ENCODE results near the gene TIMP1.

- TF ChIP-seq POLR2AphosphoS5 (IDR thresholded peaks at IDR 0.05; ENCODE audit: low read depth, low read length) (no peak), CTCF (IDR thresholded peaks at IDR 0.05) (no peak), MEF2A (IDR thresholded peaks at IDR 0.05; ENCODE audit: borderline replicate concordance, low read depth) (no peak), RAD21 (IDR thresholded peaks at IDR 0.05; ENCODE audit: low read length) (no peak), JUND (IDR thresholded peaks at IDR 0.05) (no peak), REST (IDR thresholded peaks at IDR 0.05; ENCODE audit: low read depth, low read length) (no peak), FOSL2 (IDR thresholded peaks at IDR 0.05; ENCODE audit: borderline replicate concordance, low read depth) (no peak), PBX3 (IDR thresholded peaks at IDR 0.05) (peak; percentile 69), TEAD4 (IDR thresholded peaks at IDR 0.05; ENCODE audit: borderline replicate concordance, insufficient read depth) (no peak), SMC3 (IDR thresholded peaks at IDR 0.05; ENCODE audit: low read depth, low read length) (no peak), TAF1 (IDR thresholded peaks at IDR 0.05; ENCODE audit: borderline replicate concordance, low read depth, low read length) (no peak), GATA2 (CRISPR knock-in tag; IDR thresholded peaks at IDR 0.05) (no peak)
Measured at GRCh38 chrX:47623540-47624027, 41.3 kb downstream of the TIMP1 start.
